Suprapubic skin (tissue), 4 donors: ENCODE measurements around the gene ANKMY1. TPM values are rescaled to one million over a fixed set of nuclear protein-coding genes. Genes with fewer than 3 reads are reported as not detected.
A peak's percentile ranks its signal among the peaks of the same experiment; 100 is the strongest.

Source experiments
- DNase-seq, 2 donors: peaks; one replicate each; pipeline ENCODE4 v3.0.0-alpha.2; 2019; ENCODE audit warnings: low spot score in 2 of 2
- H3K27ac ChIP-seq: fragments of 200-600 bp; sonication (generic); one replicate; pipeline ENCODE4 v1.5.1; 2019
- H3K27me3 ChIP-seq: fragments of 200-600 bp; sonication (generic); one replicate; pipeline ENCODE4 v1.5.1; 2019
- H3K36me3 ChIP-seq: fragments of 200-600 bp; sonication (generic); one replicate; pipeline ENCODE4 v1.5.1; 2019
- H3K4me1 ChIP-seq: fragments of 200-600 bp; sonication (generic); one replicate; pipeline ENCODE4 v1.5.1; 2019
- H3K4me3 ChIP-seq: fragments of 200-600 bp; sonication (generic); one replicate; pipeline ENCODE4 v1.5.1; 2019; ENCODE audit warnings: mild to moderate bottlenecking
- H3K9me3 ChIP-seq: fragments of 200-600 bp; sonication (generic); one replicate; pipeline ENCODE4 v1.5.1; 2019
- CTCF ChIP-seq, 2 donors: fragments of 200-600 bp in 1 of 2; fragments of 450-650 bp in 1 of 2; sonication (generic) in 1 of 2; IDR thresholded peaks; one replicate each; pipeline ENCODE4 v1.5.1; 2016 to 2019; ENCODE audit warnings: antibody characterized with exemption in 2 of 2, mild to moderate bottlenecking in 1 of 2, moderate library complexity in 1 of 2
- EP300 ChIP-seq: sonication (generic); formaldehyde crosslinking; IDR thresholded peaks from one replicate; pipeline ENCODE4 v1.6.1; 2017; ENCODE audit warnings: antibody characterized with exemption
- POLR2A ChIP-seq, 2 donors: fragments of 450-650 bp; IDR thresholded peaks; one replicate each; pipeline ENCODE4 v1.6.1; 2017; ENCODE audit warnings: antibody characterized with exemption in 2 of 2, mild to moderate bottlenecking in 2 of 2, moderate library complexity in 2 of 2
- POLR2AphosphoS5 ChIP-seq, 3 donors: sonication (generic); formaldehyde crosslinking; IDR thresholded peaks; one replicate each; pipeline ENCODE4 v1.6.1; 2017; ENCODE audit warnings: antibody characterized with exemption in 3 of 3
- WGBS: methylation state at CpG from one replicate; pipeline ENCODE4 v1.1.5; 2018; 5-methylcytosine and 5-hydroxymethylcytosine counted together
- total RNA-seq, 4 donors: library from RNA; depleted of rRNA; stranded (reverse); fragments of >200 nt; gene quantifications; one replicate each; pipeline ENCODE4 v1.1.0, GENCODE V29; 2016

Gene ANKMY1
- total RNA-seq, 4 donors from 2014 or later: 12.2 to 52.1 (median 23.0) TPM

- Histone ChIP-seq H3K9me3 (no peaks in the 10 kb centered on the region), H3K27ac (peak within 1 kb of the TSS; percentile 95), H3K27me3 (peaks cover 15% of the 10 kb centered on the region), H3K36me3 (no peaks in the 10 kb centered on the region), H3K4me1 (peaks cover 75% of the 10 kb centered on the region), H3K4me3 (peak within 1 kb of the TSS; percentile 93)
- DNase-seq: peak in 1 of 2 donors; percentile 67
- no CpG with 5 or more reads among the region's 77 CpGs for WGBS
- TF ChIP-seq EP300: no peak
- no peak for TF ChIP-seq POLR2AphosphoS5 (IDR thresholded peaks at IDR 0.05)
- TF ChIP-seq POLR2A (IDR thresholded peaks at IDR 0.05): no peak
- no peak for TF ChIP-seq CTCF (IDR thresholded peaks at IDR 0.05)
Measured at GRCh38 chr2:240435457-240435947, 122.3 kb downstream of the ANKMY1 start, which contains the start of gene GPC1. Gene GPC1, plus strand, starts transcription at chr2:240435663. Its CDS starts 256 bp downstream, at chr2:240435919.

- H3K27me3 ChIP-seq: peaks cover 15% of the 10 kb centered on the region
- DNase-seq: peak; percentile 92 to 95
- H3K4me1 ChIP-seq: peaks cover 70% of the 10 kb centered on the region
Measured at GRCh38 chr2:240434728-240435456, 122.9 kb downstream of the ANKMY1 start.

GRCh38 chr2:240433973-240434727 lies 123.6 kb downstream of the ANKMY1 start:
- Histone ChIP-seq H3K9me3 (no peaks in the 10 kb centered on the region), H3K4me3 (peak overlapping the region; percentile 93), H3K4me1 (peaks cover 63% of the 10 kb centered on the region), H3K27ac (peak overlapping the region; percentile 95), H3K36me3 (no peaks in the 10 kb centered on the region), H3K27me3 (peaks cover 15% of the 10 kb centered on the region)
- WGBS: 50% methylated on average over 11 of the region's 16 CpGs
- no peak for TF ChIP-seq EP300
- TF ChIP-seq POLR2AphosphoS5 (IDR thresholded peaks at IDR 0.05): peak in 1 of 3 donors; percentile 67
- DNase-seq: peak; percentile 72 to 79

More at GRCh38 chr2:240434728-240435456, 122.9 kb downstream of the ANKMY1 start:
- Histone ChIP-seq H3K27ac (peak overlapping the region; percentile 95), H3K36me3 (no peaks in the 10 kb centered on the region), H3K4me3 (peak overlapping the region; percentile 93), H3K9me3 (no peaks in the 10 kb centered on the region)
- TF ChIP-seq POLR2AphosphoS5 (IDR thresholded peaks at IDR 0.05): no peak
- TF ChIP-seq POLR2A (IDR thresholded peaks at IDR 0.05): no peak
- TF ChIP-seq EP300: no peak
- TF ChIP-seq CTCF (IDR thresholded peaks at IDR 0.05): no peak
- WGBS: 6% methylated on average over 6 of the region's 71 CpGs

GRCh38 chr2:240432820-240433801 lies 124.7 kb downstream of the ANKMY1 start:
- peak; percentile 73 to 77 for DNase-seq
- peaks cover 15% of the 10 kb centered on the region for H3K27me3 ChIP-seq
- no peaks in the 10 kb centered on the region for H3K9me3 ChIP-seq
- TF ChIP-seq CTCF (IDR thresholded peaks at IDR 0.05) (no peak), EP300 (no peak)
- 66% methylated on average over 25 of the region's 34 CpGs for WGBS
- H3K27ac ChIP-seq: peak overlapping the region; percentile 95
- peaks cover 52% of the 10 kb centered on the region for H3K4me1 ChIP-seq
- no peak overlapping the region for H3K4me3 ChIP-seq
- no peaks in the 10 kb centered on the region for H3K36me3 ChIP-seq

GRCh38 chr2:240432430-240432819 lies 125.4 kb downstream of the ANKMY1 start:
- H3K27me3 ChIP-seq: peaks cover 12% of the 10 kb centered on the region
- H3K9me3 ChIP-seq: no peaks in the 10 kb centered on the region
- no peak overlapping the region for H3K4me3 ChIP-seq
- H3K27ac ChIP-seq: no peak overlapping the region
- TF ChIP-seq POLR2AphosphoS5 (IDR thresholded peaks at IDR 0.05): no peak
- TF ChIP-seq CTCF (IDR thresholded peaks at IDR 0.05): no peak
- TF ChIP-seq EP300: no peak
- H3K4me1 ChIP-seq: peaks cover 45% of the 10 kb centered on the region
- peak in 1 of 2 donors; percentile 40 for DNase-seq
- 86% methylated on average over 9 of the region's 9 CpGs for WGBS
- H3K36me3 ChIP-seq: no peaks in the 10 kb centered on the region
